HG03064 (cell line): ENCODE results near the gene CCDC138.

Experiments
- ATAC-seq: cut with Tn5 transposase; IDR thresholded peaks from one replicate; pipeline ENCODE4 v1.9.1; 2021; ENCODE audit warnings: low read depth; ENCODE audit not compliant: unreplicated experiment

Gene CCDC138

GRCh38 chr2:108916796-108917421 is 130.3 kb downstream of the CCDC138 start:
- no peak for ATAC-seq

GRCh38 chr2:108917526-108917925 is 131.0 kb downstream of the CCDC138 start:
- no peak for ATAC-seq

GRCh38 chr2:108918156-108918874 is 131.7 kb downstream of the CCDC138 start:
- ATAC-seq: no peak

GRCh38 chr2:108918941-108919341 is 132.4 kb downstream of the CCDC138 start:
- no peak for ATAC-seq

GRCh38 chr2:108919571-108920373 is 133.2 kb downstream of the CCDC138 start:
- no peak for ATAC-seq

GRCh38 chr2:108920686-108921085 is 134.1 kb downstream of the CCDC138 start:
- ATAC-seq: no peak

- ATAC-seq: no peak
Observed at GRCh38 chr2:108921096-108922030, 134.8 kb downstream of the CCDC138 start.

GRCh38 chr2:108922141-108922915 is 135.8 kb downstream of the CCDC138 start:
- no peak for ATAC-seq

- ATAC-seq: no peak
Observed at GRCh38 chr2:108923019-108923700, 136.6 kb downstream of the CCDC138 start.

GRCh38 chr2:108923736-108924579 is 137.4 kb downstream of the CCDC138 start:
- no peak for ATAC-seq

- no peak for ATAC-seq
Observed at GRCh38 chr2:108924580-108925251, 138.1 kb downstream of the CCDC138 start.

GRCh38 chr2:108925286-108925685 is 138.7 kb downstream of the CCDC138 start:
- ATAC-seq: no peak

GRCh38 chr2:108925735-108926134 is 139.2 kb downstream of the CCDC138 start:
- no peak for ATAC-seq
